Measurements from ENCODE around the gene ZNF747. TPM values are rescaled to one million over a fixed set of nuclear protein-coding genes. Genes with fewer than 3 reads are reported as not detected.

ZNF747 gene
- total RNA-seq, 1 donor from 2014 or later, result 5.7 TPM

DNA sequence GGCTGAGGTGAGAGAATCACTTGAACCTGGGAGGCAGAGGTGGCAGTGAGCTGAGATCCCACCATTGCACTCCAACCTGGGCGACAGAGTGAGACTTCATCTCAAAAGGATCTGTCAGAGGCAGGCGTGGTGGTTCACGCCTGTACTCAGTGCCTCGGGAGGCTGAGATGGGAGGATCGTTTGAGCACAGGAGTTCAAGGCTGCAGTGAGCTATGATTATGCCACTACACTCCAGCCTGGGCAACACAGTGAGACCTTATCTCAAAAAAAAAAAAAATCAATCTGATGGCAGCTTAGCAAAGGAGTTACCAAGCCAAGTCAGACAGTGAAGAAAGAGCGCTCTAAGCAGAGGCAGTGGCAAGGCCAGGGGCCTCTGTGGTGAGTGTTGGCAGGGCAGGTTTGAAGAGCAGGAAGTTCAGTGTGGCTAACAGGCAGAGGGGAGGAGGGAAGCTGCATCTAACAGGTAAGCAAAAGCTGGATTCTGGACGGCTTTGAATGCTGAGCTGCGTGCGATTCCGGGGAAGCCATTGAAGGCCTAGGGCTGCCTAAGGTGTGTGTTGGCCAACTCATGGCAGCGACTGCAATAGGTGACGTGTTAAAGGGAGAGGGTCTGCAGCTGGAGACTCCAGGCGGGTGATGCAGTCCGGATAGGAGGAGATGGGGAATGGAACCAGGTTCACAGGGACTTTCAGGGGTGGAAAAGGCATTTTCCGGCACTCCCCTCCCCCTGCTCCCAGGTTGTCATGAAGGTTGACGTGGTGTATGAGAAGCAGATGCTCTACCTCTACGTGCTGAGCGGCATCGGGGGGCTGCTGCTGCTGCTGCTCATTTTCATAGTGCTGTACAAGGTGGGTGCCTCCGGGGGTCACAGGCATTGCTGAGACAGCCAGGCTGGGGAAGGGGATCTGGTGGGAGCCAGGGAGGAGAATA is 15.3 kb downstream of the ZNF747 start:
- no peak for DNase-seq (ENCODE audit: low read depth, low spot score)

- DNase-seq (ENCODE audit: low read depth, low spot score), result no peak
Observed at GRCh38 chr16:30518552-30518951, 16.1 kb downstream of the ZNF747 start.

GRCh38 chr16:30515275-30515674 is 19.4 kb downstream of the ZNF747 start:
- DNase-seq (ENCODE audit: low read depth, low spot score), result no peak

- no peak for DNase-seq (ENCODE audit: low read depth, low spot score)
Observed at GRCh38 chr16:30511509-30511908, 23.1 kb downstream of the ZNF747 start.

DNA sequence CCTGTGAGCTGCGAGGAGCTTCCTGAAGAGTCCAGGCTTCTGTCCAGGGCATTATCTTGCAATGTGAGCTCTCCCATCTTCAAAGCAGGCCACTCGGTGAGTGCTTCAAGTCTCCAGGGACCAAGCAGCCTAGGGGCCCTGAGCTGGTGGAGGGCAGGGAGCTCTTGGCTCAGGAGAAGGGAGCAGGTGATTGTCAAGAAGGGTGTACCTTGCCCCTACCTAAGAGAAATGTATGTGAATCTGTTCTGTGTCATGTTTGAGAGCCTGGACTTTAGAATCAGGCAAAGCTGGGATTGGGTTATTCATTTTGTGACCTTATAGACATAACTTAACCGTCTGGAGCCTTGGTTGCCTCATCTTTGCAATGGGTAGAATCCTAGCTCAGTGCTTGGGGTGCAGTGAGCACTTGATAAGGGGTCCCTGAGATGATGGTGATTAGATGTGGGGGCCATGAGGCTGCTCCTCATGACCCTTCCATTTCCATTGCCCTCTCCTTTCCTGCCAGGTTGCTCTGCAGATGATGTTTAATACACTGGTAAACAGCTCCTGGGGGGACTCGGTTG is 24.2 kb downstream of the ZNF747 start:
- DNase-seq (ENCODE audit: low read depth, low spot score), result no peak

DNA sequence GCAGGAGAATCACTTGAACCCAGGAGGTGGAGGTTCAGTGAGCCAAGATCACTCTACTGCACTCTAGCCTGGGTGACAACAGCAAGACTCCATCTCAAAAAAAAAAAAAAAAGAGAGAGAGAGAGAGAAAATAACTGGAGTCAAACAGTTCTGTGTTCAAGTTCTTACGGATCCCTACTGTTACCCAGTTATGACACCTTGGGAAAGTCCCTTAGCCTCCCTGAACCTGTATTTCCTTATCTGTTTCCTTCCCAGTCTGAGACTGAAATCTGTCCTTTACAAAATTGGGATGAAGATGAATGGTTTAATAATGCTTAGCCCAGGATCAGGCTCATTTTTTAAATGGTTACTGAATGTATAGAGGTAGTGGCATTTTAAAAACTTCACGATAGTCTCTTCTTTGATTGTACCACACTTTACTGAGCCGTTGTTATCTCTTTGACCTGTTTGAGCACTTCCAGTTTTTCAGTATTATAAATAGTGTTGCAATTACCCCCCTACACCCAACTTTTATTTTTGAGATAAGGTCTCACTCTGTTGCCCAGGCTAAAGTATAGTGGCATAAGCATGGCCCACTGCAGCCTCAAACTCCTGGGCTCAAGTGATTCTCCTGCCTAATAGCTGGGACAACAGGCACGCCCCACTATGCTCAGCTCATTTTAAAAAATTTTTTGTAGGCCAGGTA is 25.4 kb downstream of the ZNF747 start:
- DNase-seq (ENCODE audit: low read depth, low spot score), result no peak

DNA sequence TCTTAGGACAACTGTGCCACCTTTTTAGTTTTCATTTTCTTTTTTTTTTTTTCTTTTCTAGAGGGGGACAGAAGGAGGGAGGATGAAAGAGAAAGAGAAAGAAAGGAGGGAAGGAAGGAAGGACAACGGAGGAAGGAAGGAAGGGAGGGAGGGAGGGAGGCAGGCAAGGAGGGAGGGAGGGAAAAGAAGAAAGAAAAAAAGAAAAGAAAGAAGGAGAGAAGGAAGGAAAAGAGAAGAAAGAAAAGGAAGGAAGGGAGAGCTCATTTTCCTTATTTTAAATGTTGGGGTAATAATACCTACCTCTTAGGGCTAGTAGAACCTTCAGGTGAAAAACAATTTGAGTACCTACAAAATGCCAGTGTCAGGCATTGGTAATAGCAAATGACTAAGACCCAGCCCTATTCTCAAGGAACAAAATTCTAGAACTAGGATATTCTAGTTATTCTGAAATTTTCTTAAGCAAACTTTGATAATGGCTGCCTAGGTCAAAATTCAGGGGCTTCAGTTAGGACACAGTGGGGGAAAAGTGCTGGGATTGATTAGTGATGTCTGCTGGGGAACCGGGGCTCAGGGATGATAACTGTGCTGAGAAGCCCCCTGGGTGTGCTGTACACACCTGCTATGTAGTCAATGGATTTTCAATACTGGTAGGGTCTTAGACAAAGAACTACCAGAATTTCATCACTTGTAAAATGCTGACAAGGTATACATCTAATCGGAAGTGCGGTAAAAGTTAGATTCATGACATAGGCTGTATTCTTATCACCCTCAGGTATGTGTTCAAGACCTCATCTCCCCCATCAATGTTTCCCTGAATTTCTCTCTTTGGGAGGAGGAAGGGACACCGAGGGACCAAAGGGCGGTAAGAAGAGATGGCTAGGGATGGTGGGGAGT is 31.0 kb downstream of the ZNF747 start:
- no peak for DNase-seq (ENCODE audit: low read depth, low spot score)

GRCh38 chr16:30499284-30499683 is 35.4 kb downstream of the ZNF747 start:
- no peak for DNase-seq (ENCODE audit: low read depth, low spot score)

GRCh38 chr16:30494709-30495108 is 39.9 kb downstream of the ZNF747 start:
- no peak for DNase-seq (ENCODE audit: low read depth, low spot score)

GRCh38 chr16:30493941-30494488 is 40.6 kb downstream of the ZNF747 start:
- no peak for DNase-seq (ENCODE audit: low read depth, low spot score)

DNA sequence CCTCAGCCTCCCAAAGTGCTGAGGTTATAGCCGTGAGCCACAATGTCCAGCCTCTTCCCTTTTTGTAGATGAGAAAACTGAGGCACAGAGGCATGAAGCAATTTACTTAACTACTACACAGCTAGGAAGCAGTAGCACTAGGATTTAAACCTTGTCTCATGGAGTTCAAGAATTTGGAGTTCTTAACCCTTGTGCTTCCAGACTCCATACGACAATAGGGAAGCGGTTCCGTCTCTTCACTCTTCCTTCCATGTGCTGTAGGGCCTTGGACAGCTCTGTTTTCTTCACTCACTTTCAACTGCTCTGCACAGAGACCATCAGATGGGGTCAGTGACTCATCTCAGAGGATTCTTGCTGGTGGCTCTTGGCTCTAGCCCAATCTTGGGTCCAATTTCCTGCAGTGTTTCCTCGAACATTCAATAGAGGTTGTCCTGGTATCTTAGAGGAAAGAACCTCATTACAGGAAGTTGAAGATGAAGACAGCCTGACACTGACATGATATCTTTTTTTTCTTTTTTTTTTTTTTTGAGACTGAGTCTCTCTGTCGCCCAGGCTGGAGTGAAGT is 42.8 kb downstream of the ZNF747 start:
- peak; percentile 46 for DNase-seq (ENCODE audit: low read depth, low spot score)

DNA sequence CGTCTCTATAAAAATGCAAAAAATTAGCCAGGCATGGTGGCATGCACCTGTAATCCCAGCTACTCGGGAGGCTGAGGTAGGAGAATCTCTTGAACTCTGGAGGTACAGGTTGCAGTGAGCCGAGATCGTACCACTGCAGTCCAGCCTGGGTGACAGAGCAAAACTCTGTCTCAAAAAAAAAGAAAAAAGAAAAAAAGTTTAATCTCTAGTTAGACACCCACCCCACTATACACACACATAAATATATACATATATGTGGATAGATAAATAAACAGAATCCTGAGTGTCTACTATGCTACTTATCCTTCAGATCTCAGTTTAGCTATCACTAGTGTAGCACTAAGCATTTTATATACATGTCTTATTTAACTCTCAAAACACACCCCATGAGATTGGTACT is 43.4 kb downstream of the ZNF747 start:
- DNase-seq (ENCODE audit: low read depth, low spot score), result no peak

- DNase-seq (ENCODE audit: low read depth, low spot score), result no peak
Observed at GRCh38 chr16:30490210-30490609, 44.4 kb downstream of the ZNF747 start.

GRCh38 chr16:30488764-30489605 is 45.7 kb downstream of the ZNF747 start:
- DNase-seq (ENCODE audit: low read depth, low spot score), result no peak

- DNase-seq (ENCODE audit: low read depth, low spot score), result no peak
Observed at GRCh38 chr16:30485818-30486436, 48.7 kb downstream of the ZNF747 start.

DNA sequence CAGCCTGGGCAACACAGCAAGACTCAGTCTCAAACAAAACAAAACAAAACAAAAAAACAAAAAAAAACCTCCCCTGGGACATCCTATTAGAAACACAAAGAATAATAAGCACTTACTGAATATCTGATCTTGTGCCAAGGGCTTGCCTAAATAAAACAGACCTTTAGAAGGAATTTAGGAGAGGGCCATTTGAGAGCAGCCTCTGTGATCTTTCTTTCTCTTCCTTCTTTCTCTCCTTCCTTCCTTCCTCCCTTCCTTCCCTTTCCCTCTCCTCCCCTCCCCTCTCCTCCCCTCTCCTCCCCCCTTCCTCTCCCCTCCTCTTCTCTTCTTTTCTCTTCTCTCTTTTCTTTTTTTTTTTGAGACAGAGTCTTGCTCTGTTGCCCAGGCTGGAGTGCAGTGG is 49.8 kb downstream of the ZNF747 start:
- no peak for DNase-seq (ENCODE audit: low read depth, low spot score)

DNA sequence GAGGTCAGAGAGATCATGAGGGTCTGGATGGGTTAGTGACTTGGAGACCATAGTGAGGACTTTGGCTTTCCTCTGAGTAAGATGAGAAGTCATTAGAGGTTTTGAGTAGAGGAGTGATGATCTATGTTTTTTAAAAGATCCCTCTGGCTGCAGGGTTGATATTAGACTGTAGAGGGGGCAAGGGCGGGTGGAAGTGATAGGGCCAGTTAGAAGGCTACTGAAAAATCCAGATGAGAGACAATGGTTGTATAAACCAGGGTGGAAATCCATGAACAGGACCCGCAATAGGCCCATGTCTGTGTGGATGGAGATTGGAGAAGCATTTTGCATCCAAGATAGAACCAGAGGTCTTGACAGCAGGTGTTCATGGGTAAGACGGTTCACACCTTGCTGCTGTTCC is 52.3 kb downstream of the ZNF747 start:
- DNase-seq (ENCODE audit: low read depth, low spot score), result no peak

- no peak for DNase-seq (ENCODE audit: low read depth, low spot score)
Observed at GRCh38 chr16:30481381-30481780, 53.3 kb downstream of the ZNF747 start.
